Superior temporal gyrus (tissue), 1 donor: Measurements from ENCODE around the gene MRPL36.
"Not testable (repeated sequence)": the region's sequence is repeated elsewhere in the genome, so short reads cannot be mapped to it uniquely, and the experiment has no call there.

Experiments used
- DNase-seq: peaks from one replicate; pipeline ENCODE4 v3.0.0-alpha.2; 2016; ENCODE audit errors: extremely low spot score

Gene MRPL36

DNA sequence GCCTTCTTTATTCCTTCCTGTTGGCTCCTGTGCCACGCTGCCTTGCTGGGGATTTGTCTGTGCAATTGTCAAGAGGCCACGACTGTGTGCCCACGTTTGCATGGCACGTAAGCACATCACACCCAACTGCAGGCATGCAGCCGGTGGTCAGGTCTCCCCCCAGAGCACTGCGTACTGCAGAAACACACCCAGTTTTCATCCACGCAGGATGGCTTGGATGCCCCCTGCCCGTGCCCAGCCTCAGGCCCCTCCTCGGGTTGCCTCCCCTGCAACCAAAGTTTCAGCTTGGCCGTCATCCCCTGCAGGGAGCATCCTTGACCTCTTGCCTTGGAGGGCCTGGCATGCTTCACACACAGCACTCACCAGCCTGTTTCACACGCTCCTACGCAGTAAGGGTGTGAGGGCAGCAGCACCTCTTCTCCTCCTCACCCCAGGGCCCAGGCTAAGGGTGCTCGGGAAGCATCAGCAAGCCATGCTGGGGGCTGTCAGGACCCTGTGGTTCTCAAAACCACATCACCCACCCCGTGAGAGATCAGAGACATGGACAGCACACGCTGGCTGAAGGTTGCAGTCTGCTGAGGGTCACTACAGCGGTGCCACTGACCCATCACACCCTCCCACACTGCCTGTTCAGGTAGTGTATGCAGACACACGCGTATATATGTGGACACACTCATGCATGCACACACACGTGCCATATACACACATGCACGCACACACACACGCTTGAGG is 3.1 kb downstream of the MRPL36 start:
- no peak for DNase-seq

DNA sequence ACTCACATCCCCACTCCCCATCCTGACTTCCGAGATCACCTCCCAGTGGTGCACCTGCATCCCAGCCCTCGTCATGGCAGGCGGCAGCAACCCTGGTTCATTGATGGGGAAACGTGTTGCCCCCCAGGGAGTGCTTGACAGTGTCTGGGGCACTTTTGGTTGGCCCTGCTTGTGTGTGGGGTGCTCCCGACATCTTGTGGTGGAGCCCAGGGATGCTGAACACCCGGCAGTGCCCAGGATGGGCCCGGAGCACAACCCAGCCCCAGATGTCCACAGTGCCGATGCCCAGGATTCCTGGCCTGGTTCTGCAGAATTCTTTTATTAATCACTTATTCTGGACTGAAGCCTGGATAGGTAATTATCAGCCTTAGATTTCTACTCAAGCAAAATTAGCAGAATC is 3.7 kb downstream of the MRPL36 start:
- no peak for DNase-seq

DNA sequence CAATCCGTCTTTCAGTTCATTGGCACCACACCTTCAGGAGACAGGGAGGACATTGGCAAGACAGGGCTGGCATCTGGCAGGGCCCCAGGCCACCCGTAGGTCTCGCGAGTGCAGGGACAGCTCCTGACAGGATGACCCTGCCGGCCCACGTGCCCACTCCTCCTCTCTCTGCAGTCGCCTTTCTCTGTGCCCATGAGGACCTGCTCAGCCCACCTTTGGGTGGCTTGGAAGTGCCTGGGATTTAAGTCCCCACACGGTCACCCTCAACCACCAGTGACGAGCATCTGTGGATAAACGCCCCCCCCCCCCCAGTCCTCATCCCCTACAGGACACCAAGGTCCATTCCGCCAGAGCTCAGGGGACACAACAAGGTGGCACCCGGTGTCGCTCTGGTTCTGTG is 4.1 kb downstream of the MRPL36 start:
- DNase-seq = no peak

DNA sequence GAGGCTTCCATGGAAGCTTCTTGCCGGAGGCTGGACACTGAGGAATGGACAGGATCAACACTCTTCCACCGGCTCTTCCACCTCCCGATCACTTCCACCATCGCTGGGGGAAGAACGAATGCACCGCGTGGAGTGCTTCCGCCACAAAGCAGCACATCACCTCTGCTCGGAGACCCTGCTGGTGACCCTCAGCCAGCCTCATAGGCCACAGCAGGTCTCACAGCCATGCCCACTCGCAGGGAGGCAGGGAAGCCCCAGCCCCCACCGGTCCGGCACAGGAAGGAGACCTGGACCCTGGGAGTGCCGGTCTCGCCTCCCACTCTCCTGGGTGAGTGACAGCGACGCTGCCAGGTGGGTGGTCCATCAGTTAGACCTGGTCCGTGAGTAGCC is 4.7 kb downstream of the MRPL36 start:
- no peak for DNase-seq

DNA sequence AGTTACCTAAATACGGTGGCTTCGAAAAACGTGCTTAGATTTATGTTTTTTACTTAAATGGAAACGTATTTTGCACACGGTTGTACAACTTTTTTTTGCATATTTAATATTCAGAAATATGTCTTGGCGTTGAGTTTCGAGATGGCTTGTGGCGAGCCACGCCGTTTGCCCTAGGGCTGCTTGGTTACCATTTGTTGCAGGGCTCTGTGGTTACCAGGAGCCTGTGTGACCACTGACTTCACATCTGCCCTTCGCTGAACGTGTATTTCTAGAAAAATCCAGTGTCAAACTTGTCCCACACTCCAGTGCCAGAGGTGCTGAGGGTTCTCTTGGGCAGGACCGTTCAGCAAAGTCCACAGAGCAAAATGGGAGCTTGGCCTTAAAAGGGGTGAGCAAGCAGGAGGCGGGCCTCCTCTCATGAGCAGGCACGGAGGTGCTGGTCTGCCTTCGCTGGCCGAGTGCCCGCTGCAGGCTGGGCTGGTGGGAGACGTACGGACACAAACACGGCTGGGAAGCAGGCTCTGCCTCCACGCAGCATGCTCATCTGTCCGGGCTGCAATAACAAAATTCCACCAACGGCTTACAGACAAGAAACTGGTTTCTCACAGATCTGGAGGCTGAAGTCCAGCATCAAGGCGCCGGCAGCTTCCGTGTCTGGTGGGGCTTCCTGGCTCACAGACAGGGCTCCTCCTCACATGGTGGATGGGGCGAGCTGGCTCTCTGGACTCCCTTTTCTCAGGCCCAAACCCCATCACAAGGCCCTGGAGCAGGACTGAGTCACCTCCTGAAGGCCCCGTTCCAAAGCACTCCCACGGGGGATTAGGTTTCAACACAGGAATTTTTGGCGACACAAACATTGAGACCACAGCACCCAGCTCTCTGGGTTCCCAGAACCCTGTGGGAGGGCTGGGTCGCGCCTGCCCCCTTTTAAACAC is 5.4 kb downstream of the MRPL36 start:
- no peak for DNase-seq

DNA sequence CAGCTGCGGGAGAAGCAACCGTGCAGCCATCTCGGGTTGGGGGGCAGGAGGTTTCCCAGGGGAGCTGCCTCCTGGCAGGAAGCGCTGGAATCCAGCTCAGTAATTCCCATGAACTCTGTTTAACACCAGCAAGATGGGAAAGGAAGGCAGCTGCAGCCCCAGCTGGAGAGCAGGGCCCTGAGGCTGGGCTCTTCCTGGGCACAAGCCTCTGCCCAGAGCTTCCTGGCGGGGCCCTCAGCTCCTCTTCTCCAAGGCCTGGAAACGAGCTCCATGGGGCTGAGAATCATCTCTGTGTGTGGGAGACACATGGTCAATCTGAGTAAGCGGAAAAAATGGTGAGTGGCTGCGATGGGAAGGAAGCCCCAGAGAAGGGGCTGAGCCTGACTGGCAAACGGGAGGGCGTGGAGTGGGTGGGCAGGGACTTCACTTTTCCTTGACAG is 6.3 kb downstream of the MRPL36 start:
- DNase-seq = no peak

DNA sequence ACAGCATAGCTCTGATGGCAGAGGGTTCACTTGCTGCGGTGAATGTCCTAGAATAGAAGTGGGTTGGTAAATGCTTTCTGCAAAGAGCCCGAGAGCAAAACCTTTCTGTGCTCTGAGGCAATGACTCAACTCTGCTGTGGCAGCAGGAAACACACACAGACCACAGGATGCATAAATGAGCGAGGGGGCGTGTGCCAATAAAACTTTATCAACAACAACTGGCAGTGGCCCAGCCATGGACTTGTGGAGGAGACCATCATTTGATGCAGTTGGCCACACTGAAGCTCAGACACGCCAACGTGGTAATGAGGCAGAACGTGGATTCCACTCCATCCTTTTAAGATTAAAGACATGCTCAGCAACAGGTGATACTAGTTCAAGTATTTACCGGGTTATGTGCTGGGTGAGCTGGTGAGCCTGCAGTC is 6.8 kb downstream of the MRPL36 start:
- no peak for DNase-seq

DNA sequence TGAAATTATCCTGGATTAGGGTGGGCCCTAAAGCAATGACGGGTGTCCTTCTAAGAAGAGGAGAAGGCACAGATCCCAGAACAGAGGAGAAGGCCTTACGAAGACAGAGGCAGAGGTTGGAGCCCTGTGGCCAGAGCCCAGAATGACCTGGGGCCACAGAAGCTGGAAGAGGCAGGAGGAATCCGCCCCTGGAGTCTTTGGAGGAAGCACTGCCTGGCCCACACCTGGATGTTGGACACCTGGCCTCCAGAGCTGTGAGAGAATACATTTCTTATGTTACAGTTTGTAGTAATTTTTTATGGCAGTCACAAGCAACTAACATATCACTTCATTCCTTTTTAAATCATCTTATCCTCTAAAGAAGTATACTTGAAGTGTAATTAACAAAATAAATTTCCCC is 8.5 kb downstream of the MRPL36 start:
- no peak for DNase-seq

DNA sequence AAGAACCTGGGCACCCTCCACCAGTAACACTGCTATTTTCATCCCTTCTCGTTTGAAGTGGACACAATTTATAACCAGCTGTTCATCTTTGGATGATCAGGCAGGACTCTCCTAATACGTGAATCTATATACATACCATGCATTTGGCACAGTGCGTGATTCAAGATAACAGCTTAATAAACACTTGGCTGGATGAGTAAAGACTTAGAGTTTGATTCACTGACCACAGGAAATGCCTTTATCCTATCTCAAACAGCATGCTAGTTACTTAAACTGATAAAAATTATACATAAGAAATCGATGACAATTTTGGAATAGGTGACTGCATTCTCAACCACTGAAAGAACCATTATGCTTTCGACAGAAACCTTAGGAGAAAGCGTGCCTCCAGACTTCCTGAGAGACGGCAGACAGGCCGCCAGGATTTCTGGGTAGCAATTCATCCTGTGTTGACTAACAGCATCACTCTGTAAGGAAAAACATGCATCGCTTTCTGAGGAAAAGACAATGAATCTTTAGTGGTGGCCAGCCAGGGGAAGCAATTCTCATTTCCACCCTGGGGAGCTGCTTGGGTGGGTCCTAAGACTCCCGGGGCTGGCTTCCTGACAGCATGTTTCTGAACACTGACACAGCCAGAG is 9.7 kb downstream of the MRPL36 start:
- no peak for DNase-seq

DNA sequence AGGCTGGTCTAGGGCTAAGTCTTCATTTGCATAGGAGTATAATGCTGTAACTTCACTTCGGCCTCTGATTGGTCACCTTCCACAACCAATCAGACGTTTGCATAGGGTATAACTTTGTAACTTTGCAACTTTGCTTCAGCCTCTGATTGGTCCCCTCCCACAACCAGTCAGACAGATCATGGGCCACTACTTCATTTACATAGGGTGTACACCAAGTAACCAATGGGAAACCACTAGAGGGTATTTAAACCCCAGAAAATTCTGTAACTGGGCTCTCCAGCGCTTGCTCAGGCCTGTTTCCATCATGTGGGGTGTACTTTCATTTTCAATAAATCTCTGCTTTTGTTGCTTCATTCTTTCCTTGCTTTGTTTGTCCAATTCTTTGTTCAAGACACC is 10.2 kb downstream of the MRPL36 start:
- DNase-seq = not testable (repeated sequence)

DNA sequence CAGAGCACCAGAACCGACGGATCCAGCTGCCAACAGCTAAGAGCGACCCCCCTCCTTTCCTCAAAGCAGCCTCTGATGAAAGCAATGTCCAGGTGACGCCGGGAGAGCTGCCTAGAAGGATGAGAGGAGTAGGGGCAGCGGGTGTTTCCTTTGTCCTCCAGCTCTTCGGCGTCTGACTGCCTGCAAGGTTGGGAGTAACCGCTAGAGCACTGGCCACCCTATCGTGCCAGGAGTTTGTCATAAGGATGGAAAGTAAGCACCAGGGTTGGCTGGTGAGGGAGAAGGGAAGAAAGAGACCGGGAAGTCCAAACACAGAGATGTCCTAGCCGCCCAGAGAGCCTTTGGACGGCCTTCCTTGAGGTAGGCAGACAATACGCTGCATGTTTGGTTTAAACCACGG is 10.8 kb downstream of the MRPL36 start:
- DNase-seq = no peak

DNA sequence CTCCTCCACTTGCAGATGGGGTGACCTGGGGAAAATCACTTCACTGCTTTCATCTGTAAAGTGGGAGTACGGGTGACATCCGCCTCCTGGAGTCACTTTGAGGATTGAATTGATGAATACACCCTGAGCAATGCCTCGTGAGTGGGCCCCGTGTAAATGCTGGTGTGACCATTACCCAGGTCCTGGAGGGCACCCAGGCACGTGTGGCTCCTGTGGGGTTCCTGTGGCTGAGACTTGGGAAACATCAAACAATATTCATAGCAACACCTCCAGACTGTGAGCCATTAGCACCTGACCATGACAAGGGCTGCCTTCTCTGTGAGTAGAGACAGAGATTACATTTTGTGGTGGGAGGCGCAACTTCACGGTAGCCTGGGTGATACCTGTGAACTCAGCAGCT is 11.4 kb downstream of the MRPL36 start:
- DNase-seq = no peak

DNA sequence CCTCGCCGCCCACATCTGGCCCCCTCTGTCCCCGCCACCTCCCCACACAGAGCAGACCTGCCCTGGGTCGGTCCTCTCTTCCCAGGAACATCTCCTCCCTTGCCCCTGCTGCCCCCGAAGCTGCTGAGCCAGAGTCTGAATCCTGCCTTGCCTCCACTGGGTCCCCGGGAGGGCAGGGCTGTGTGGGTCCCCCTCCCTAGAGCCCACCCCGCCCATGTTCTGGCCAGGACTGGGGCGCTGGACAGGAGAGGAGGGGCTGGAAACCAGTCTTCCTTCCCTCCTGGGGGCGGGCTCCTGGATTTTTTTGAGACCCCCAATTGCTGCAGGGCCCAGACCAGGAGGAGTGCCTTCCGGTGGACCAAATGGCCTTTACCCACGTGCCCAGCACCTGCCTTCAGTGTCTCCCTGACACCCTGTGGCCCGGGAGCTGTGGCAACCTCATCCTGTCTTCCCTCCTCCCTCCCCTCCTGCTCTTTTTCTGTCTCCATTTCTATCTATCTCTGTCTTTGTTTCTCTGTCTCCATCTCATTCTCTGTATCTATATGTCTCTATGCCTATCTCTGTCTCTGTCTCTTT is 12.1 kb downstream of the MRPL36 start:
- DNase-seq = no peak

DNA sequence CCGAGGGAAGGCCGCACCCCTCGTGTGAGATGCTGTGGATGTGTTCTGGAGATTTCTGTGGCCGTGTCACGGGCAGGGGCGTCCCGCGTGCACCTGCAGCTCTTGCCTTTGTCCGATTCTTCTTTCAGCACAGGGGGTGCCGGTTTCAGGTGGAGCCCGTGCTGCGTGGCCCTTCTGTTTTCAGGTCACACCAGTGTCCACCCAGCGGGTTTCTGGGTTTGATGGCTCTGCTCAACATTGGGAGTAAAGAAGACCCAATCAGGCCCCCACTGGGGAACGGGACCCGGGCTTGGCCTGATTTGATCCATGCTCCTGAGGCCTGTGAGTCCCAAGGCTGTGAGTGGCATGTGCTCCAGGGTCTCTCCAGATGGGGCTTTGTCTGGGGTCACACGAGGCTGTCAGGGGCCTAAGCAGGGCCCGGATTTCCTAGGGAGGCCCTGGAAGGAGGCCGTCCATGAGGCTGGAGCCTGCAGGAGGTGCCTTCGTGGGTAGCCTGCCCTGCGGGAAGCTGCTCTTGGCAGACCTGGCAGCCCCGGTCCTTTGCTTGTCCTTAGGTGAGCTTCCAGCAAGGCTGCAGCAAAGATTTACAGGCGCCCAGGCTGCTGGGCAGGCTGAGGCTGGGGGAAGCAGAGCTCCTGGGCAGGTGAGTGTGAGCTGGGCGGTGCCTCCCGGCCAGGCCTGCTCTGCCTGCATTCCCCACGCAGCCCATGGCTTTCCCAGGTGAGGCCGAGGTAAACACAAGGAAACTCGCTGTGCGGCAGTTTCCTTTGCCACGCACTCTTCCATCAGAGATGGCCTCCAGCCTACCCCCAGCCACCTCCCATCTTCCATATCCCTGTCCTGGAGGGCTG is 12.8 kb downstream of the MRPL36 start:
- DNase-seq = no peak

DNA sequence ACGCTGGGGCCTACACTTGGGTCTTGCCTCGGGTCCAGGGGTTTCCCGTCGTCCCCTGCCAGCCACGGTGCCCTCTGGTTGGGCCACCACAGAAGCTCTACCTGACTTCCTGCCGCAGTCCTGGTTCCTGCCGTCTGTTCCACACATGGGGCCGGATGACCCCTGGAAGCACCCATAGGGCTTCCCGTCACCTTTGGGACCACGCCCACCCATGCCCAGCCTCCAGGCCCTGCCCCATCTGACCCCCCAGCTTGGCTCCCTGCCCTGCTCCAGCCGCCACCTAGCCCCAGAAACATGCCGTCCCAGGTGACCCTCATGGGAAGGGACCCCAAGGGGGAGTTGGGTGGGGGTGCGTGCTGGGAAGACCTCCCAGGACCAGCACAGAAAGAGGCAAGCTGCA is 13.7 kb downstream of the MRPL36 start:
- no peak for DNase-seq

DNA sequence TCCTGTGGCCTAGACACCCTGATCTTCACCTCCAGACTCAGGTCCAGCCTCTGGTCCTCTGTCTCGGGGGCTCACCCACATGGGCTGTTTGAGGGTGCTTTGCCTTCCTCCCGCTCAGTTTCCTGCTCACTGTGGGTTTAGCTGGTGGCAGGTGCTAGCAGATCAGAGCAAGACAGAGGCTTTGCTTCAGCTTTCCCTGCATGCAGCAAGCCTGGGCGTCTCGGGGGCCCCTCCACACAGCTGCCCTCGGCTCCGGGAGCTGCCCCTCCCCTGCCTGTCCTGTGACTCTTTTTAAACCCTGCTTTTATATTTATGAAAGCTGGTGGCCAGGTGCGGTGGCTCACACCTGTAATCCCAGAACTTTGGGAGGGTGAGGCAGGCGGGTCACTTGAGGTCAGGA is 14.6 kb downstream of the MRPL36 start:
- no peak for DNase-seq

DNA sequence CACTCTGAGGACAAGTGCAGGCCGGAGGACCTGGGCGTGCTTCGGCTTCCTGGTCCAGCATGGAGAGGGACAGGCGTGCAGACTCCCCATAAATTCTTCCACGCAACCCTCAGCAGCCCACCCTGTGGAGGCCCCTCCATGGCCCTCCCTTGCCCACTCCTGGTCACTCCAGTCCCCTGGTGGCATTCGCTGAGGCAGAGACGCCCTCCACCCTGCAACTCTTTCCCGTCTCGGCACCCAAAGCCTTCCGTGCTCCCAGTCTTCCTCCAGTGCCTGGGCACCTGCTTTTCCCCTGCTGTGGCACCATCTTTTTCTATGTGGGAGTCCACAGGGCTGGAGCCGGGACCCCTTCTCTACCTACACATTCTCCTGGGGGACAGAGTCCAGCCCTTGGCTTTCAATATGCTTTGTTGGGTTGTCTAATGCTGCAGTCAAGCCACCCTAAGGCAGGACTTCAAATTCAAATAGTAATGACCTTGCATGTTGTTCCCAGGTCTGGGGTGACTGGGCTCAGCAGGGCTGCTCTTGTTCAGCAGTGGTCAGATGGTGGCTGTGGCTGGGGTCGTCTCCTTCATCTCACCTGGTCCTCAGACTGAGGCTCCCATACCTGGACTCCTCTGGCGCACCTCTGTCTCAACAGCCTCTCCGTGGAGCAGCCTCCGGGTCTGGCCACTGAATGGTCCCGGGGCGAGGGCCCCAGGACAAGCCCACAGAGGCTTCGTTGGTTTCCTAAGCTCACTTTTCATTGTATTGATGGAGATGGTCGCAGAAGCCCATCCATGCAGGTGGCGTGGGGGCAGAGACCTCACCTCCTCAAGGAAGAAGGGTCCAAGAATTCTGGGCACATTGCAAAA is 15.2 kb downstream of the MRPL36 start:
- no peak for DNase-seq

DNA sequence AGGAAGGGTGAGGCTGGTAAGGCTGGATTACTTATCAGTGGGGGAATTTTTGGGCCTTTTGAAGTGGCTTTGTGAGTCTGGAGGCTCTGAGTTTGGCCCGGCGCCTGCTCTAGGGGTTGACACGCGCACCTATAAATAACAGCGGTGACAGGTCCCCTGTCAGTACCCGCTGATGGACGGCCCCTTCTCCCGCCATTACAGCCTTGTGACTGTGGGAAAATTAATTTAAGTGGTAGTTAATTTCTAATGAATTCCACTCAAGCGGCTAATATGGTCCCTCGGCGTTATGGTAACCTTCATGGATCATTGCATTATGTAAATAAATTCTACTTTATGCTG is 16.5 kb downstream of the MRPL36 start:
- DNase-seq = no peak

DNA sequence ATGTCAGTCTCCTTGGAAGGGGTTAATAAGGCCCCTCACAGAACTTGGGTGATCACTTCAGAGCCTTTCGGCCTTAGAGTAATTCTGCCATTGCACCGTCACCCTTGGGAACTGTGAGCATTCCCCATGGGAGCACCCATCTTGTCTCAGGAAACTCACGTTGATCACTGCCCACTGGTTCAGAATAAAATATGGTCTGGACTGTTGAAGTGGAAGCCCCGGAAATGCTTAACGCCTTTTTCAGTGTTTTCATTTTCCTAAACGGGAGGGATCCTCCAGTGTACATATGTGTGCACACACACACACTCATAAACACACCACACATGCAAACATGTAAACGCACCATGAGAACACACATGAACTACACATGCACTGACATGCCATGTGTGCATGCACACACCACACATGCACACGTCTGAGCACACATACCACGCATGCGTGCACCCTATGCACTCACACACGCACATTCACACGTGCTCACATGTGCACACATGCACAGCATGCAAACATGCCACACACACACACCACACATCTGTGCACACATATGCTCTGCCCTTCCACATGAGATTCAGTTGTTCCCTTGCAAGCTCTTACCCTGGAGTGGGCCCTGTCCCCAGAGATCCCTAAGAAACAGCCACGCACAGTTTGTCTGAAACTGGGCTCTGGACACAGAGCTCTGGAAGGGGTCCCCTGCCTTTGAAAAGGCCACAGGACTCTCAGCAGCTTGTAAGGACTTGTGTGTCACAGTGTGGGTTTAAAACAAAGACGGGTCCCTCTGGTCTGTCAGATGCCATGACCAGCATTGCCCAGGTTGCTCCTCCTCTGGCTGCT is 17.0 kb downstream of the MRPL36 start:
- no peak for DNase-seq
